Panc1 (cell line): ENCODE measurements around the gene THAP6.

ENCODE experiments used
- POLR2AphosphoS5 ChIP-seq: IDR thresholded peaks from 2 replicates; pipeline ENCODE4 v1.6.1; 2012; ENCODE audit warnings: mild to moderate bottlenecking, low read depth, low read length, moderate library complexity
- SIN3A ChIP-seq: IDR thresholded peaks from 2 replicates; pipeline ENCODE4 v1.6.1; 2012; ENCODE audit warnings: low read depth, mild to moderate bottlenecking, low read length, moderate library complexity, borderline replicate concordance; ENCODE audit not compliant: insufficient read depth
- TCF7L2 ChIP-seq: IDR thresholded peaks from 2 replicates; pipeline ENCODE4 v1.6.1; 2011; ENCODE audit warnings: mild to moderate bottlenecking, low read depth, low read length, inconsistent platforms
- TF ChIP-seq, protein P1 (sequence below): fragments of 450-650 bp; IDR thresholded peaks from 2 replicates; pipeline ENCODE4 v1.5.1; 2017; ENCODE audit warnings: mild to moderate bottlenecking
- TF ChIP-seq, protein P2 (sequence below), 2 experiments: IDR thresholded peaks; 2 replicates each; pipeline ENCODE4 v1.6.1; 2011 to 2012; ENCODE audit warnings: low read depth in 2 of 2, control low read depth in 1 of 2, low read length in 1 of 2, mild to moderate bottlenecking in 1 of 2, moderate library complexity in 1 of 2; ENCODE audit not compliant: insufficient read depth in 1 of 2

DNA sequence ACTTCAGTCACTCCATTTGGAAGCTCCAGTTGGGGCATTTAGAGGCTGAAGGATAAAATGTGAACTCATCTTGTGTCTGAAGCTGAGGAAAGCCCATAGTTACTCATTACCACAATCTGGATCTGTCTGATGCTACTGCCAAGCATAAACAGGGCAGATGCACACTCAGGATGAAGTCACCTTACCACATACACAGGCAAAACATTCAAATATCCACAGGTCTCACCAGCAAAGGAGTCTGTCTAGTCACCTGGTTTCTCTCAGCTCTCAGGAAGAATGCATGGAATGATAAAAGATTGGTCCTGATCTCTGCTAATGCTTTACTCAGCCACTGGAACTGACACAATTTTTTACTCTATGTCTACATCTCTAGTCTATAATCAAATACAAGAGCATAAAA lies 28.6 kb downstream of the THAP6 start:
- TF ChIP-seq TCF7L2 (no peak), SIN3A (no peak), POLR2AphosphoS5 (no peak)
- TF ChIP-seq, protein P1, sequence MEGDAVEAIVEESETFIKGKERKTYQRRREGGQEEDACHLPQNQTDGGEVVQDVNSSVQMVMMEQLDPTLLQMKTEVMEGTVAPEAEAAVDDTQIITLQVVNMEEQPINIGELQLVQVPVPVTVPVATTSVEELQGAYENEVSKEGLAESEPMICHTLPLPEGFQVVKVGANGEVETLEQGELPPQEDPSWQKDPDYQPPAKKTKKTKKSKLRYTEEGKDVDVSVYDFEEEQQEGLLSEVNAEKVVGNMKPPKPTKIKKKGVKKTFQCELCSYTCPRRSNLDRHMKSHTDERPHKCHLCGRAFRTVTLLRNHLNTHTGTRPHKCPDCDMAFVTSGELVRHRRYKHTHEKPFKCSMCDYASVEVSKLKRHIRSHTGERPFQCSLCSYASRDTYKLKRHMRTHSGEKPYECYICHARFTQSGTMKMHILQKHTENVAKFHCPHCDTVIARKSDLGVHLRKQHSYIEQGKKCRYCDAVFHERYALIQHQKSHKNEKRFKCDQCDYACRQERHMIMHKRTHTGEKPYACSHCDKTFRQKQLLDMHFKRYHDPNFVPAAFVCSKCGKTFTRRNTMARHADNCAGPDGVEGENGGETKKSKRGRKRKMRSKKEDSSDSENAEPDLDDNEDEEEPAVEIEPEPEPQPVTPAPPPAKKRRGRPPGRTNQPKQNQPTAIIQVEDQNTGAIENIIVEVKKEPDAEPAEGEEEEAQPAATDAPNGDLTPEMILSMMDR: no peak
- TF ChIP-seq, protein P2, sequence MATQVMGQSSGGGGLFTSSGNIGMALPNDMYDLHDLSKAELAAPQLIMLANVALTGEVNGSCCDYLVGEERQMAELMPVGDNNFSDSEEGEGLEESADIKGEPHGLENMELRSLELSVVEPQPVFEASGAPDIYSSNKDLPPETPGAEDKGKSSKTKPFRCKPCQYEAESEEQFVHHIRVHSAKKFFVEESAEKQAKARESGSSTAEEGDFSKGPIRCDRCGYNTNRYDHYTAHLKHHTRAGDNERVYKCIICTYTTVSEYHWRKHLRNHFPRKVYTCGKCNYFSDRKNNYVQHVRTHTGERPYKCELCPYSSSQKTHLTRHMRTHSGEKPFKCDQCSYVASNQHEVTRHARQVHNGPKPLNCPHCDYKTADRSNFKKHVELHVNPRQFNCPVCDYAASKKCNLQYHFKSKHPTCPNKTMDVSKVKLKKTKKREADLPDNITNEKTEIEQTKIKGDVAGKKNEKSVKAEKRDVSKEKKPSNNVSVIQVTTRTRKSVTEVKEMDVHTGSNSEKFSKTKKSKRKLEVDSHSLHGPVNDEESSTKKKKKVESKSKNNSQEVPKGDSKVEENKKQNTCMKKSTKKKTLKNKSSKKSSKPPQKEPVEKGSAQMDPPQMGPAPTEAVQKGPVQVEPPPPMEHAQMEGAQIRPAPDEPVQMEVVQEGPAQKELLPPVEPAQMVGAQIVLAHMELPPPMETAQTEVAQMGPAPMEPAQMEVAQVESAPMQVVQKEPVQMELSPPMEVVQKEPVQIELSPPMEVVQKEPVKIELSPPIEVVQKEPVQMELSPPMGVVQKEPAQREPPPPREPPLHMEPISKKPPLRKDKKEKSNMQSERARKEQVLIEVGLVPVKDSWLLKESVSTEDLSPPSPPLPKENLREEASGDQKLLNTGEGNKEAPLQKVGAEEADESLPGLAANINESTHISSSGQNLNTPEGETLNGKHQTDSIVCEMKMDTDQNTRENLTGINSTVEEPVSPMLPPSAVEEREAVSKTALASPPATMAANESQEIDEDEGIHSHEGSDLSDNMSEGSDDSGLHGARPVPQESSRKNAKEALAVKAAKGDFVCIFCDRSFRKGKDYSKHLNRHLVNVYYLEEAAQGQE (IDR thresholded peaks at IDR 0.05; ENCODE audit: insufficient read depth in 1 of 2, low read depth in 2 of 2, low read length in 1 of 2): no peak
